SHP77 (cell line): ENCODE measurements around the gene PDE7B.
"Not testable (repeated sequence)": the region's sequence is repeated elsewhere in the genome, so short reads cannot be mapped to it uniquely, and the experiment has no call there.

ENCODE experiments used
- DNase-seq, 2 experiments: peaks; one replicate each; lab custom pipeline; 2025; lab: John Stamatoyannopoulos, UW

Gene PDE7B

DNA sequence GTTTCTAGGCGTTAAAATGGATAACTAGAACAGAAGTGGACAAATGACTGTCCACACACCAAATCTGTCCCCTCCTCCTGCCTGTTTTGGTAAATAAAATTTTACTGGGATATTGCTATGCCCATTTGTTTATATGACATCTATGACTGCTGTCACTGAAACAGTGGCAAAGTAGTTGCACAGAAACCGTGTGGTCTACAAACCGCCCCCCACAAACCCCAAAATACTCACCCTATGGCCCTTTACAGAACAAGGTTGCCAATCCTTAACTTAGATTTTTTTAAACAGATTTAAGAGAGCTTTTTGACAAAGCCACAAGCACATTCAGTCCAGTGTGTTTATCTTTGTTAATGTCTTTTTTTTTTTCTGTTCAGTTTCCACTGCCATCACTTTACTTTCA is 260.8 kb downstream of the PDE7B start:
- DNase-seq, result no peak

DNA sequence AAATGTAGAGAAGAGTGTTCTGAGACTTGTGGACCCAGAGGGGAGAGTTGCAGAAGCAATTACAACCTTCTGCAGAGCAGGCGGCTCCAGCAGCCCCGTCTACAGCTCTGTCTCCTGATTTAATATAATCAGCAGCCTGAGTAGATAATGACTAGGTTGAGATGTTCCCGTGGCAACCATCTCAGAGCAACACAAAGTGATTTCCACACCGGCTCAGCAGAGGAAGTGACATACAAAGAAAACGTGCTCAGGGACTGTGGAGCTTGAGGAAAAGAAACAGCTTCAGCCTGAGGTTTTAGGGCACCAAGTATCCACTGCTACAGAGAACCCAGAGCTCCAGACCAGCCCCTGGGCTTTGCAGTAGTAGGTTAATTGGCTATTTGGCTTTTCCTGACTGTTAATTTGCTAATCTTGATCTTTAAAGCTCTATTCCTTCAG is 262.3 kb downstream of the PDE7B start:
- DNase-seq, result peak; percentile 51 to 70

DNA sequence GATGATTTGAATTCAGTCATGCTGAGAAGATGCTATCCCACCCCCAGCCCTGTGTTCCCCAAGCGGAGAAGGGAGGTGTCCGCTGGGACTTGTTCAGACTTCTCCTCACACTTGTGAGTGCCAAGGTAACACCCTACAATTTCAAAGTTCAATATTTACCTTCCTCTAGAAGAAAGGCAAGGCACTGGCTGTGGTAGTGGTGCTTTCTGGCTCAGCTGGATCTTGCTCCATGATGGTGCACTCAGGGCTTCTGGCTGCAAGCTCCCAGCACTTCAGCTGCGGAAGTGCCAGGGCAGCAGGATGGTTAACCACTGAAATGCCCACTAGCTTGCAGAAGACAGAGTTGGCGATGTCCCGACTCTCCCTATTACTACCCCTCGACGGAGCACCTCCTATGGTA is 263.2 kb downstream of the PDE7B start:
- no peak for DNase-seq

GRCh38 chr6:136115941-136116340 is 264.4 kb downstream of the PDE7B start:
- no peak for DNase-seq

DNA sequence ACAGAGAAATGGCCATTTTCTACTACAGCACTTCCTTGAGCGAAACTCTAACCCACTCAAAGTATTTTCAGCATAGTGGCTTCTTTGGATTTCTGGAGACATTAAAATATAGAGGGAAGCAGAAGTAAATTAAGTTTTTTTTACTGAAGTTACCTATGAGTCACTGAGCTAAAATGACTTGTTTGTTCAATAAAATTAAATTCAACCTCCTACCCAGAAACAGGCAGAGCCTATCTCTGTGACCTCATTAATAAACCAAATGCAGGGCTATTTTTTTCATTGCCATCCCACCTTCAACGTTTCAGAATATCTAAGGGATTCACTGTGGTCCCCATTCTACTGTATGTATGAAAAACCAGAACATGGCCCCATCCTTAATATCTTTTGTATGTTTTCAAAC is 265.6 kb downstream of the PDE7B start:
- no peak for DNase-seq

DNA sequence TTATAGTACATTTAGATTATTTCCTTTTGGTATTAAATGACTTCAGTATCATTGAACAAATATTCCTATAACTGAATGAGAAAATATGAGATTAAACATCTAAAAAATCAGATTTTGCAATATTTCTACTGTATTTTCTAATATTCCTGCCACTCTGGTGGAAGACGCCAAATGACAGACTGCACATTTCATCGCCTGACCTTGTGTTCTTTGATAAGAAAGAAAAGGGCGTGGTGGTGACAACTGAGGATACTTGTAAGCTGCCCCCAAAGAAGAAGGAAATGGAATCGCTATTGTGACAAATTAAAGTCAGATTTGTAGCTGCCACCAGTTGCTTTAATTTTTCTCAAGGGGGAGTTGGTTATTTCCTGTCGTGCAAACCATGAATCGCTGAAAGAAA is 267.3 kb downstream of the PDE7B start:
- no peak for DNase-seq

GRCh38 chr6:136123468-136123867 is 272.0 kb downstream of the PDE7B start:
- DNase-seq, result no peak

GRCh38 chr6:136125585-136125984 is 274.1 kb downstream of the PDE7B start:
- DNase-seq, result no peak

DNA sequence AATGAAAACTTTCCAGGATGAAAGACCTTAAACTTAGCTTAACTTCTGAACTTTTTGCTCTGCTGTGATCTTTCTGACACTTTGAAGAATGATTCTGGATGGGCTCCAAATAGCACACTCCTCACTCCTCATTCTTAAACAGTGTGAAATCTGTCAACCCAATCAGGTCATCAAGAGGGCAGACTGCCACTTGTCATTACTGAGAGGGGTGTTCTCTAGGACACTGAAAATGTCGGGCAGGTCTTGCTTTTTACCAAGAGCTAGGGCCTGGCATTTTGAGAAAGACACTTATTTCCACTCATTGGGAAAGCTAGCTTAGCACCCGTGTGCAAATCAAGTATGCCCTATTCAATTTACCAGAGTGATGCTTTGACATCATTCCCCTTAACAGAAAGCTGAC is 276.4 kb downstream of the PDE7B start:
- no peak for DNase-seq

GRCh38 chr6:136129365-136129764 is 277.9 kb downstream of the PDE7B start:
- DNase-seq, result no peak

DNA sequence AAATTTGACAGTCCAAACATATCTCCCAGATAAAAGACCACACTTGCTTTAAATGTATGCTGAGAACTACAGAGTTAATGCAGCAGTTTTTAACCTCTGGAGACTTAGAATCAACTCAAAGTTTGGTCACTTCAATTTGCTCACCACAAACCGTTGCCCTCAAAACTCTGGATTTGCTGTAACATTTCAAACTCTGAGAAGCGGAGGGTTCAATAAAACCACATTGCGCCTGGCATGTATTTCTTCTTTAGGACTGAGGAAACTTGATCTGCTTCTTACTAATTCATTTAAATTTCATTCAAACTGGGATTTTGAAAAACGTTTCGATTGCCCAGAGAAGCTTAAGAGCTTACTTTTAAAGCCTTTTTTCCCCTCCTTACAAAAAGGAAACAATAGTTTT is 282.8 kb downstream of the PDE7B start:
- DNase-seq, result no peak

DNA sequence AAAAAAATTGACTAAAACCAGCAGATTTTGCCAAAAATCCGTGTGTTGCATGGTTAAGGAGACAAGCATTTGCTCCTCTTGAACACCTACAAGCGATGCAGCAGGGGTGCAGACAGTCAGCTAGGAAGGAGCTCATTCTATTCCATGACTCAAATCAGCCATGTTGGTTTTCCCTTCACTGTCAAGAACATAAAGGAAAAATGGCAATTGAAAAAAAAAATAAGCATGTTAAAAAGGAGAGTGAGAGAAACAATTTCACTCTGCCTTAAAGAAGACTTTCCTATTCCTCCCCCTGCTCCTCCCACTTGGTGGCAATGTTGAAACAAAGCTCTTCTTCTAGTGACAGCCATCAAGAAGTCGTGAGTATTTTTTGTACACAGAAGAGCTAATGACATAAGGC is 283.2 kb downstream of the PDE7B start:
- no peak for DNase-seq

- DNase-seq, result no peak
These were observed 284.8 kb downstream of the PDE7B start for GRCh38 chr6:136136274-136136673.

DNA sequence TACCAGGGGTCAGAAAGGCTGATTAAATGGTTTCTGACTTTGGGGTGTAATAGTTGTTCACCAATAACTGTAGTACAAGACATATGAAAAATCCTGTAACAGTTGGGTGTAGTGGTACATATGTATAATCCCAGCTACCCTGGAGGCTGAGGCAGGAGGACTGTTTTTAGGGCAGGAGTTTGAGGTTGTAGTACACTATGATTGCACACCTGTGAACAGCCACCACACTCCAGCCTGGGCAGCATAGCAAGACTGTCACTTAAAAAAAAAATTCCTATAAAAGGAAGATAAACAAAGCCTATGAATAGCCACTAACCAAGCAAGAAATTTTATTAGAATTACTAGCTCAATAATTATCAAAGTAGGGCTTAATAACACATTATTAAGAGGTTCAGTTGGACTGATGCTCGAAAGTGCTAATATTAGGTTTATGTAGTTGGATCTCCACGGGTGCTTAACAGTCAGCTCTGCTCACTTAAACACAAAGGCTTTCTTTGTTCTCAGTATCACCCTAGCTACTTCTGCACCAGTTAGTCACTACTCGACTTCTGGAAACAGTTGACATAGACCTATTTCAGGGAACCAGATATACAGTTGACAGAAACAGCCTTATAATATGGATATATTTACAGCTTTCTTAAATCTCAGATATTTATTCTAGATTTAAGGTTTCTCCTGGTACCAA is 285.6 kb downstream of the PDE7B start:
- no peak for DNase-seq

GRCh38 chr6:136137739-136138402 is 286.4 kb downstream of the PDE7B start:
- no peak for DNase-seq

GRCh38 chr6:136139111-136139510 is 287.6 kb downstream of the PDE7B start:
- DNase-seq, result not testable (repeated sequence)

DNA sequence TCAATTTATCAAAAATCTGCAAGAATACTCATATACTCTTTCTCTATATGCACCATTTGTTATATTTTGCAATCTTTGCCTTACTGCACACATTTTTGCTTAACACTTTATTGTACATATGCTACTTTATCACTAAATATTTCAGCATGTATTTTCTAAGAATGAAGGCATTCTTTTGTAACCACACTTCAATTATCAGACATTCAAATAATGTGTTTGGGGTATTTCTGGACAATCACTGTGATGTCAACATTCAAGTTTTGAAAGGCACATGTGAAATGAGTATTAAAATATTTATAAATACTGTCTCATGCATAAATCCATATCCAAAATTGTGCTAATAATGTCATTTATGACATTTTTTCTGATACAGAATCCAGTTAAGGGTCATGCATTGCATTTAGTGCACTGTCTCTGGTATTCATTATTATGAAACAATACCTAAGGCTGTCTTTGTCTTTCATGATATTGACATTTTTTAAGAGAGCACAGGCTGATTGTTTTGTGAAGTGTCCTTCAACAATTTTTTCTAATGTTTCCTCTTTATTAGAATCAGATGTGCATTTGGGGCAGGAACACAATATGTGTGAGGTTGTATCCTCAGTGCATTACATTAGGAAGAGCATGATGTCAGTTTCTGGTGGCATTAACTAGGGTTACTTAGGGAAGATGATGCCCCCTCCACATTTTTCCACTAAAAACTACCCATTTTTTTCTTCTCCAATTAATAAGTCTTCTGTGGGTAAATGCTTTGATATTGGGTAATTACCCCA is 292.9 kb downstream of the PDE7B start:
- DNase-seq, result no peak

DNA sequence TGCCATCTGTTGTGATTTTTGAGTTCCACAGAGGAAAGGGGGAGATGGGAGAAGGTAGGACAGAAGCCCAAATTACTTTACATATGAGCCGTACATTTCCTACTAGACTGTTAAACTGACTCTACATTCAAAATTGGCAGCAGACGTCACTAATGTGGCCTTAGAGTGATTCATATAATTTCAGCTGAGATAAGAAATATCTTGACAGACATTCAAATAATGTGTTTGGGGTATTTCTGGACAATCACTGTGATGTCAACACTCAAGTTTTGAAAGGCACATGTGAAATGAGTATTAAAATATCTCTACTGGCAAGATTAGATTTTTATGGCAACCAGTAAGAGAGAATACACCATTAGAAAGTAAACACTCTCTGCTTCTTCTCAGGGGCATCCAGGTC is 294.6 kb downstream of the PDE7B start:
- no peak for DNase-seq

DNA sequence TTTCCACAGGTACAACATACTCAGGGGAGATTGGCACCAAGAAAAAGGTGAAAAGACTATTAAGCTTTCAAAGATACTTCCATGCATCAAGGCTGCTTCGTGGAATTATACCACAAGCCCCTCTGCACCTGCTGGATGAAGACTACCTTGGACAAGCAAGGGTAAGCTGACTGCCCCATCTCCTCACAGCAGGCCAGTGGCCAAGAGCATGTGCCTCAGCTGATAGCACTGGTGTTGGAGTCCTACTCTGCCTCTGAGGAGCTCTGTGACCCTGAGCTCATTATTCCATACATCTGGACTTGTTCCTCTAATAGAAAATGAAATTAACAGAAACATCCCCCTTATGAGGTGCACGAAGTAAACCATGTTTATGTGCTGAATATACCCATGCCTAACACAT is 295.8 kb downstream of the PDE7B start:
- DNase-seq, result no peak

DNA sequence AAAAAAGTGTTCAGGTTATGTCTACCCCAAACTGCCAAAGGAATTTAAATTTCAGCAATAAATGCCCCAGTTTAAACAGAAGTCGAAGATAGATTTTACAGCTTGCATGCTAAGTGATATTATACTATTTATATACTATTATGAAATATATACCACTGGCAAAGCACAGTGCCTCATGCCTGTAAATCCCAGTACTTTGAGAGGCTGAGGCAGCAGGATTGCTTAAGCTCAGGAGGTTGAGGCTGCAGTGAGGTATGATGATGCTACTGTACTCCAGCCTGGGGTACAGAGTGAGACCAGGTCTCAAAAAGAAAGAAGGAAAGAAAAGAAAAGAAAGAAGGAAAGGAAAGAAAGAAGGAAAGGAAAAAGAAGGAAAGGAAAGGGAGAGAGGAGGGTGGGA is 296.6 kb downstream of the PDE7B start:
- DNase-seq, result no peak

DNA sequence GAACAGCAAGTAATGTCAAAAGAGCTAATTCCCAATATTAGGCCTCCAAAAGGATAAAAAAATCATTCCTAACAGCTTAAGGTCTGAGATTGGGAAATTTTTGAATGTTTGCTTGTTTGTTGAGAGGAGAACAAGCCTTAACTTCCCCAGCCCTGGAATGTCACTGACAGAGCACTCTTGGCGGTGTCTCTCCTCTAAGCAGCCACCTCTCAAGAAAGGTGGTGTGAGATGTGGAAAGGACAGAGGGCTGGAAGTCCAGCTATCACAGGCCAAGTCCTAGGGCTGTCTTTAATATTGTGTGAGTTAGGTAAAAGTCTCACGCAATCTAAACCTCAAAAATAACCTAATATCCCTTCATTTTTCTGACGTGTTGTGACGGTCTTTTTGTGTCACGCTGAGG is 297.0 kb downstream of the PDE7B start:
- no peak for DNase-seq

GRCh38 chr6:136149311-136149710 is 297.8 kb downstream of the PDE7B start:
- DNase-seq, result no peak

DNA sequence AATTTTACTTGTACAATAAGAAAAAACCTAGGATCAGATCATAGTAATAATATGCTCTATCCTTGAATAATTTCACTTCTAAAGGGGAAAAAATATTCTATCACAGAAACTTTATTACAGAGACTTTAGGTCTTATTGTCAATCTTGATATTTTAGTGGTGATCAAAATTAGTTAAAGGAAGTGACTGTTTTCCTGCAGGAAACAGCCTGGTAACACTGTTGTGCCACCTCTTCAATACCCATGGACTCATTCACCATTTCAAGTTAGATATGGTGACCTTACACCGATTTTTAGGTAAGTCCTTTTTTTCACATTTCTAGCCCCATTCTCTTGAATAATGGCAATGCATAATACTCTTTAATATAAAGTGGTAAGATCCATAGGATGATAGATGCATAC is 299.5 kb downstream of the PDE7B start:
- DNase-seq, result no peak
